Effector CD4-positive, alpha-beta T cell (primary cell): ENCODE data around the gene GIGYF1.

Experiments
- DNase-seq: peaks from one replicate; pipeline ENCODE4 v3.0.0-alpha.2; 2020

Gene GIGYF1

GRCh38 chr7:100683659-100684533, 10.2 kb downstream of the GIGYF1 start:
- DNase-seq = no peak

GRCh38 chr7:100682991-100683658, 10.9 kb downstream of the GIGYF1 start:
- no peak for DNase-seq

- no peak for DNase-seq
Measured at GRCh38 chr7:100682228-100682741, 11.8 kb downstream of the GIGYF1 start.

- no peak for DNase-seq
Measured at GRCh38 chr7:100681491-100682227, 12.4 kb downstream of the GIGYF1 start.

- DNase-seq = no peak
Measured at GRCh38 chr7:100680576-100681271, 13.3 kb downstream of the GIGYF1 start.

GRCh38 chr7:100679927-100680575, 14.0 kb downstream of the GIGYF1 start:
- DNase-seq = no peak

- no peak for DNase-seq
Measured at GRCh38 chr7:100679129-100679926, 14.7 kb downstream of the GIGYF1 start.

- DNase-seq = no peak
Measured at GRCh38 chr7:100678291-100678984, 15.6 kb downstream of the GIGYF1 start.

GRCh38 chr7:100677308-100678267, 16.5 kb downstream of the GIGYF1 start:
- DNase-seq = no peak

- DNase-seq = no peak
Measured at GRCh38 chr7:100676501-100677306, 17.3 kb downstream of the GIGYF1 start.

- DNase-seq = peak; percentile 96
Measured at GRCh38 chr7:100675581-100676350, 18.3 kb downstream of the GIGYF1 start.

- no peak for DNase-seq
Measured at GRCh38 chr7:100675105-100675451, 19.0 kb downstream of the GIGYF1 start.

- DNase-seq = no peak
Measured at GRCh38 chr7:100674411-100675104, 19.5 kb downstream of the GIGYF1 start.

- DNase-seq = no peak
Measured at GRCh38 chr7:100673942-100674410, 20.1 kb downstream of the GIGYF1 start.

- DNase-seq = peak; percentile 94
Measured at GRCh38 chr7:100673302-100673941, 20.6 kb downstream of the GIGYF1 start, which contains the start of gene GNB2. Gene GNB2 (plus strand): TSS chr7:100673740. CDS start chr7:100676266, 2,526 bp downstream.
